Renal cortex interstitium (tissue), 11 donors: ENCODE data around the gene UTS2R. TPM values are rescaled to one million over a fixed set of nuclear protein-coding genes. Genes with fewer than 3 reads are reported as not detected.
"Not testable (repeated sequence)": the region's sequence is repeated elsewhere in the genome, so short reads cannot be mapped to it uniquely, and the experiment has no call there.

Source experiments
- DNase-seq, 11 donors: peaks; one replicate each; pipeline ENCODE4 v3.0.0-alpha.2; 2013; ENCODE audit warnings: low read depth in 9 of 11, low spot score in 4 of 11; ENCODE audit errors: extremely low read depth in 1 of 11
- polyA plus RNA-seq, 3 donors: library from polyadenylated mRNA; unstranded; fragments of 120-200 nt; gene quantifications; one replicate each; pipeline ENCODE4 v1.2.1, GENCODE V29; 2013; ENCODE audit not compliant: insufficient read length in 3 of 3

UTS2R gene
- polyA plus RNA-seq, 3 donors = 0.70 to 0.73 TPM; not detected in 1

DNA sequence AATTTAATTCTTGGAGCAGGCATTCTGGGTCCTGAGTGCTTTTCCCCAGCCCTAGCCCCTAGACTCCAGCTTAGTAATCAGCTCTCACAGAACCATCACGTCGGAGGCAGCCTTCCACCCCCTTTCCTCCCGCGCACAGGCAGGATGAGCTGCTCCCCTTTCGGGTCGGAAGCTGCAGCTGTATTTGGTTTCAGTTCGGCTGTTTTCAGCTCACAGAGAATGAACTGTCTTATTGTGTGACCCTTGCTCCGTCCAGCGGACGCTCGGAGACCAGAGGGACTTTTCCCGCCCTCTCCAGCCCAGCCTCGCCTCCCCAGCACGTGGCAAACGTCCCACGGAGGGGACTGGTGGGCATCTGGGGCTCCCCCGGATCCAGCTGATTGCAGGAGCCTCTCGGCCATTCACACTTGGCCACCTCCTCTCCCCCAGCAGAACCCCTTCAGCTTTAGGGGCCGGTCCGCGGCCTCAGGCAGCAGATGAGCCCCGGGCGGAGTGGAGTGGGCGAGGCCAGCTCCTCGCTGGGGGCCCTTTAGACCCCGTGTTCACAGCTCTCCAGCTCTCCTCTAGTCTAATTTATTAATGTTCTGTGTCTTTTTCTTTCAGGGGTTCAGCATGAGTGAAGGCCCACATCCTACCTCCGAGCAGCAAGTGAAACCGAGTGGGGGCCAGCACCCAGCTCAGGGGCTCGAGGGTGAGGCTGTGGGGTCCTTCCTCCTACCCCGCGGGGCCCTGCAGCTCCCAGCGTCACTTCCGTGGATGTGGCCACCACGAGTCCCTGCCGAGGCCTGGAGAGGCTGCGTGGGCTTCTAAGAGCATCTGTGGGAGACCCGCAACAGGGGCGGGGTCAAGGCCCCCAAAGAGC, 863 bp upstream of the UTS2R start:
- no peak for DNase-seq

DNA sequence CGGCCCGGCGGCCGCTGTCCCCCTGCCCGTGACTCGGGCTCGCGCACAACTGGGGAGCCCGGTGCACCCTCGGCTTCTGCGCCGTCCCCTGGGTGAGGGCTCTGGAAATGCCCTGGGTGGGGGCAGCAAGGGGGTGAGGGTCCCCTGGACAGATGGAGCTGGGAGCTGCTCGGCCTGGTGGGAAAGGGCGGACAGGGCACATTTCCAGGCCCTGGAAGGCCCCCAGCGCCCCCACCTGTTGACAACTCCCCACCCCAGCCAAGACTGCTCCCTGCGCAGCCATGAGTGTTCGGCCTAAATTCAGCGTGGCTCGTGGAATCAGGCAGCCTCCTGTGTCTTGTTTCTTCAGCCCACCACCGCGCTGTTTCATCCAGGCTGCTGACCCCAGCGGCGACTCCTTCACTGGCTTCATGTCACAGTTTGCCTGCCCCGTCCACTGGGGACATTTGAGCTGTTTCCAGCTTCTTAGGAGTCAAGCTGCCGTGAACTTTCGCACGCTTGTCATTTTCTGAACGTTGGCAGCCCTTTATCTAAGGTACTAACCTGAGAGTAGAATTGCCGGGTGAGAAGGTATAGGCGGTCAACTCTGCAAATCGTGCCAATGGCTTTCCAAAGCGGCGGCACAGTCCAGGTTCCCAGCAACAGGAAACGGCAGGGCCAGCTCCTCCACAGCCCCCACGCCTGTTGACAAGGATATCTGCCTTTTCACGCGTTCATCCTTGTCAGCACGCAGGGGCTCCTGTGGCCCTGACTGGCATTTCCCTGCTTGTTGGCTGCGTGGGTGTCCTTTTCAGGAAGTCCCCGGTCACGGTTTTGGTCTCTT, 895 bp downstream of the UTS2R start:
- no peak for DNase-seq

DNA sequence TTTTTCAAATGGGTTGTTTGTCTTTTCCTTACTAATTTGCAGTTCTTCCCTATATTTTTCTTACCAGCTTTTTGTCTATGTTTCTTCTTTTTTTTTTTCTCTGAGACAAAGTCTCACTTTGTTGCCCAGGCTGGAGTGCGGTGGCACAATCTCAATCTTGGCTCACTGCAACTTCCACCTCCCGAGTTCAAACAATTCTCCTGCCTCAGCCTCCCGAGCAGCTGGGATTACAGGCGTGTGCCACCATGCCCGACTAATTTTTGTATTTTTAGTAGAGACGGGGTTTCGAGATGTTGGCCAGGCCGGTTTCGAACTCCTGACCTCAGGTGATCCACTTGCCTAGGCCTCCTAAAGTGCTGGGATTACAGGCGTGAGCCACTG, 1.5 kb downstream of the UTS2R start:
- DNase-seq = not testable (repeated sequence)

DNA sequence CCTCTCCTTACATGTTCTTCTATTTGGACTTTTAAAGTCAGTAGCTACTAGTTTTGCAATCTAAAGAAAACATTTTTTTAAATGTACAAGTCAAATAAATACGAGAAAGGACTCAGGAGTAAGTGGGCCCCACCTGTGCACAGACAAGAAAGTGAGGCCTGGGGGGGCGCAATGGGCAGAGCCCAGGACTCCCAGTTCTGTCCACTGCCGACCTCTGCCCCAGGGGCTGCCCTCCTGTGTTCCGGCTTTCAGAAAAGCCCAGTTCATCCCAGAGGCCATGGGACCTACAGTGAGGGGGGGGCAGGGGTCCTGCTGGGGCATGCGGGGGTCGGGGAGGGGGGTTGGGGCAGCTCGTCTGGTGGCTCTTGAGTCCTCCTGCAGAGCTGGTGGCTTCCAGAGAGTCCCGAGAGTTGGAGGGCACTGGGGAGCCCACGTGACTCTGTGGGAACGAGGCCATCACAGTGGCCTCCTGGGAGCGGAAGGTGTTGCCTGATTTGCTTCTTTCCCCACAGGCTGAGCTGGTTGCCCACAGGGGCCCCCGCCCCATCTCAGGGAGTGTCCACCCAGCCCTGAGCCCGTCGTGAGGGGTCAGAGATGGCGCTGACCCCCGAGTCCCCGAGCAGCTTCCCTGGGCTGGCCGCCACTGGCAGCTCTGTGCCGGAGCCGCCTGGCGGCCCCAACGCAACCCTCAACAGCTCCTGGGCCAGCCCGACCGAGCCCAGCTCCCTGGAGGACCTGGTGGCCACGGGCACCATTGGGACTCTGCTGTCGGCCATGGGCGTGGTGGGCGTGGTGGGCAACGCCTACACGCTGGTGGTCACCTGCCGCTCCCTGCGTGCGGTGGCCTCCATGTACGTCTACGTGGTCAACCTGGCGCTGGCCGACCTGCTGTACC, 2.4 kb downstream of the UTS2R start:
- DNase-seq = no peak

DNA sequence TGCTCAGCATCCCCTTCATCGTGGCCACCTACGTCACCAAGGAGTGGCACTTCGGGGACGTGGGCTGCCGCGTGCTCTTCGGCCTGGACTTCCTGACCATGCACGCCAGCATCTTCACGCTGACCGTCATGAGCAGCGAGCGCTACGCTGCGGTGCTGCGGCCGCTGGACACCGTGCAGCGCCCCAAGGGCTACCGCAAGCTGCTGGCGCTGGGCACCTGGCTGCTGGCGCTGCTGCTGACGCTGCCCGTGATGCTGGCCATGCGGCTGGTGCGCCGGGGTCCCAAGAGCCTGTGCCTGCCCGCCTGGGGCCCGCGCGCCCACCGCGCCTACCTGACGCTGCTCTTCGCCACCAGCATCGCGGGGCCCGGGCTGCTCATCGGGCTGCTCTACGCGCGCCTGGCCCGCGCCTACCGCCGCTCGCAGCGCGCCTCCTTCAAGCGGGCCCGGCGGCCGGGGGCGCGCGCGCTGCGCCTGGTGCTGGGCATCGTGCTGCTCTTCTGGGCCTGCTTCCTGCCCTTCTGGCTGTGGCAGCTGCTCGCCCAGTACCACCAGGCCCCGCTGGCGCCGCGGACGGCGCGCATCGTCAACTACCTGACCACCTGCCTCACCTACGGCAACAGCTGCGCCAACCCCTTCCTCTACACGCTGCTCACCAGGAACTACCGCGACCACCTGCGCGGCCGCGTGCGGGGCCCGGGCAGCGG, 3.2 kb downstream of the UTS2R start:
- no peak for DNase-seq

DNA sequence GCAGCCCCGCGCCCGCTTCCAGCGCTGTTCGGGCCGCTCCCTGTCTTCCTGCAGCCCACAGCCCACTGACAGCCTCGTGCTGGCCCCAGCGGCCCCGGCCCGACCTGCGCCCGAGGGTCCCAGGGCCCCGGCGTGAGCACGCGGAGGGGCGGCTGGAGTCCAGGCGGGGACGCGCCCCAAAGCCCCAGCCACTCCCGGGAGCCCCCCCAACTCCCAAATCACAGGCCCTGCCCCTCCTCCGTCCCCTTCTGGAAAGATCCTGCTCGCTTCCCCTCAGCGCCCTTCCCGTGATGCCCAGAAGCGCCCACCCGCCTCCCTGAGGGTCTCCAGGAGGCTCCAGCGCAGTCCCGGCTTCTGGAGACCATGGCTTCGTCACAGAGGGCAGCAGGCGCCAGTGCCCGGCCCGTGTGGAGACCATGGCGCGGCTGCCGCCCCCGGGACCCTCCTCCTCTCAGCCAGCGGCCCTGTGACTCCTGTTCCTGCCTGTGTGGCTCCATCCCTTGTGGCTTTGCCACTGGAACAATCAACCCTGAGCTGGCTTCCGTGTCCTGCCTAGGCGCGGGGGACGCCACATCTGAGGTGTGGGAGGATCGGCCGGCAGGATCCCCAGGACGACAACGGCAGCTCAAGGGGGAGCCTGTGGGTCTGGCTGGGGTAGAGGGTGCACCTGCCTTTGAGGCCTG, 3.9 kb downstream of the UTS2R start:
- no peak for DNase-seq

DNA sequence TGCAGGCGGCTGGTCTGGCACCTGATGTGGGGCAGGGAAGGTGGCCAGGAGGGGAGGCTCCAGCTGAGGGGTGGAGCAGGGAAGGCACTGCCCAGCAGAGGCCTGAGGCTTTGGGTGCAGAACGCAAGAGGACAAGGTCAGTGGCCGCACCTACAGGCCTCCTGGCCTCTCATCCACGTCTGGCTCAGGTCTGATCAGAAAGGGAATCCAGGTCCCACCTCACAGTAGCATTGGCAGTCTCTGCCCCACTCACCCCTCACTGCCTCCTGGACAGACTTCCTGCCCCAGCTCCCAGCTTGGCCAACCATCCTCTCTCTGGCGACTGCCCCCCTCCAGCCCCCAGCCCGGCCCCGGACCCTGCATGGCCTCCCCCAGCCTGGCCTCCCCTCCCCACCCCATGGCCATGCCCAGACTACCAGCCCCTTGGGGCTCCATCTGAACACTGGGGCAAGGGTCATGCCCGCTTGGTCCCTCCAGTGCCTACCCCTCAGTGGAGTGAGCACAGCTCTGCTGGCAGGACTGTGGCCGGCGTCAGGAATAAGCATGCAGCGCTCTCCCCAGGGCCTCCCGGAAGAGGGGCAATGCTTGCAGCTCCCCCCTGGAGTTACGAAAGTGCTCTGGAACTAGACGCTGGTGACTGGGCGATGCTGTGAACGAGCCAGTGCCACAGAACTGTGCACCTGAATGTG, 4.6 kb downstream of the UTS2R start:
- no peak for DNase-seq

DNA sequence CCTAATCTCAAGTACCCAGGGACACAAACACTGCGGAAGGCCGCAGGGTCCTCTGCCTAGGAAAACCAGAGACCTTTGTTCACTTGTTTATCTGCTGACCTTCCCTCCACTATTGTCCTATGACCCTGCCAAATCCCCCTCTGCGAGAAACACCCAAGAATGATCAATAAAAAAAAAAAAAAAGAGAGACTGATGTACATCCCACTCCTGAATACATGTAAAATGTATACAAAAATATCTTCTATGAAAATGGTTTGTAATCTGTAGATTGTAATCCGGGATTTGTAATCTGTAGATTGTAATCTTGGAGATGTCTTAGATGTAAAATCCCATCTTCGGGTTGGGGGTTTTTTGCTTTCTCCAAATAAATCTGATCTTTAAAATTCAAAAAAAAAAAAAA, 5.7 kb downstream of the UTS2R start:
- DNase-seq = not testable (repeated sequence)

DNA sequence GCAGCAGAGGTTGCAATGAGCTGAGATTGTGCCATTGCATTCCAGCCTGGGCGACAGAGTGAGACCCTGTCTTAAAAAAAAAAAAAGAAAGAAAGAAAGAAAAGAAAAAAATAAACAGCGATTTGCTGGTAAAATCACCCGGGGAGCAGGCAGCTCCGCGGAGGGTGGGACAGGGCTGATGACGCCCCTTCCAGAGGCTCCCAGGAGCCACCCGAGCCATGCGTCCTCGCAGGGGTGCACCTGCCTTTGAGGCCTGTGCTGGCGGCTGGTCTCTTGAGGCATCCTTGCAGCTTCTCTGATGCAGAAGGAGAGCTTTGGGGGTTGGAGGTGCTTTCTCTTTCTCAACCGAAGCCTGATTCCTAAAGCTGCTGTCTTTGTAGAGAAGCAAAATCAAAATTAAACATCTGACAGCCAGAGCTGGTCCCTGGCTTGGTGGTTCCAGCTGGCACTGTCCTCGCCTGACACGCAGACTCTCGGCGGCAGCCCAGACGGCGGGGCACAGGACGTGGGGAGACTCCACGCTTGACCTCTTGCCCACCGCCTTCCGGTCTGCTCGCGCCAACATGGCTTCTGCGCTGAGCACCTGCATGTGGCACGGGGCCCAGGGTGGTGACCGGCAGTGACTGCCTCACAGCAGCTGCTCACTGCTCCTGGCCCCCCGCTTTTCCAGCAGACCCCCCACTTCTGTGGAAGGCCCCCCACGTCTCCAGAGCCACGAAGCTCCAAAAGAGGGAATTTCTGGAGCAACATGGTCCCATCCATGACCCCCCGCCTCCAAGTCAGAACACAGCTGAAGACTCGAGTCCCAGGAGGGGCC, 6.6 kb downstream of the UTS2R start:
- DNase-seq = no peak

DNA sequence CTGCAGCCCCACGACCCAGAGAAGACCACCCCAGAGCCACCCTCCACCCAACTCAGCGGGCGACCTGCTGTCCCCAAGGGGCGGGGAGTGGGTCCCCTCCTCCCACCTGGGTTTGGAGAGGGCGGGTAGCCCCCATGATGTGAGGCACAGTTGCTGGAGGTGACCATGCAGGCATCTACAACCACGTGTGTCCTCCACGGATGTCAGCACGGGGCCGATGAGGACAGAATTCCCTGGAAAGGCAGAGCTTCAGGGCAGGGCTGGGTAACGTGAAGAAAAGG, 7.1 kb downstream of the UTS2R start:
- no peak for DNase-seq

DNA sequence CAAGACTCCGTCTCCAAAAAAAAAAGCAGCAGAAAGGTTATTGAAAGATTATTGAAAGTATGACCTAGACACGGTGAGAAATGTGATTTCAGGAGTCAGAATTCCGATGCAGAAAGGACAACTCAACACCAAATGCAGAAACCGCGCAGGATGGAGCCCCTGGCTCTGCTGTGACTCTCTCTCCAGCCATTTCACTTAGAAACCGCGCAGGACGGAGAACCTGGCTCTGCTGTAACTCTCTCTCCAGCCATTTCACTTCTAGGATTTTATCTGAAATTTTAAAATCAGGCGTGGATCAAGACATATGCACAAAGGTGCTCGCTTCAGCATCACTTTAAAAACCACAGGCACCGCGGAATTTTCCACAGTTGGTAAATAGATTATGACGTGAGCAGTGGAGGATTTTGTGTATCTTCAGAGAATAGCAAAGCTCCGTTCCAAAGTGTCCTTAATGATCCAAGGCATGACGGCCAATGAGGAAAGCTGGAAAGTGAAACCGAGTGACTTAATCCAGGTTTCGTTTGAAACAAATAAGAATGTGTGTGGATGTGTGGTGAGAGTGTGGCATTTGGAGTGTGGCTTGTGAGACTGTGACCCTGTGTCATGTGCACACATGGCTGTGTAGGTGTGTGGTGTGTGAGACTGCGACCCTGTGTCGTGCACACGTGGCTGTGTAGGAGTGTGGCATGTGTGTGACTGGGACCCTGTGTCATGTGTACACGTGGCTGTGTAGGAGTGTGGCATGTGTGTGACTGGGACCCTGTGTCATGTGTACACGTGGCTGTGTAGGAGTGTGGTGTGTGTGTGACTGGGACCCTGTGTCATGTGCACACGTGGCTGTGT, 9.5 kb downstream of the UTS2R start:
- no peak for DNase-seq

DNA sequence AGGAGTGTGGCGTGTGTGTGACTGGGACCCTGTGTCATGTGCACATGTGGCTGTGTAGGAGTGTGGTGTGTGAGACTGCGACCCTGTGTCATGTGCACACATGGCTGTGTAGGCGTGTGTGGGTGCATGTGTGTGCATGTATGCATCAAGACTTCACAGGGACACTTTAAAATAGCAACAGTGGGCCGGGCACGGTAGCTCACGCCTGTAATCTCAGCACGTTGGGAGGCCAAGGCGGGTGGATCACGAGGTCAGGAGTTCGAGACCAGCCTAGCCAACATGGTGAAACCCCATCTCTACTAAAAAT, 10.1 kb downstream of the UTS2R start:
- DNase-seq = not testable (repeated sequence)

DNA sequence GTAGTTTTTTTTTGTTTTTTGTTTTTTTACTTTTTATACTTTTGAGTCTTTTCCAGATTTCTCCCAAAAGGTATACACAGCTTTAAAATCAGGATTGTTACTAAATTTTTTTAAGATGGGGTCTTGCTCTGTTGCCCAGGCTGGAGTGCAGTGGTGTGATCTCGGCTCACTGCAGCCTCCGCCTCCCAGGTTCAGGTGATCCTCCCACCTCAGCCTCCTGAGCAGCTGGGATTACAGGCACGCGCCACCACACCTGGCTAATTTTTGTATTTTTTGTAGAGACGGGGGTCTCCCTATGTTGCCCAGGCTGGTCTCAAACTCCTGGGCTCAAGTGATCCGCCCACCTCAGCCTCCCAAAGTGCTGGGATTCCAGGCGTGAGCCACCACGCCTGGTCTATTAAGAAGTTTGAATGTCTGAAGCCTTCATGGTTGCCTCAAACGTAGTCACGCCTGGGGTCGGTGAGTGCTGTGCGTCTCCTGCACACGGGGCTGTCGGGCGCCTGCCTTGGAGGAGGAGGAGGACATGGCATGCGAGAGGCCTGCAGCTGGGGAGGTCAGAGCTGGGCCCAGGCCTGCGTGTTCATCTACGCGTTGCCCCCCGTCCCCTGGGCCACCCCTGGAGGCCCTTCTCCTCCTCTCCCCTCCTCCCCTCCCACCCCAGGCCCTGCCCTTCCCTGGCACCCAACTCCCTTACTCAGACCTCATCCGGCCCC, 10.8 kb downstream of the UTS2R start:
- not testable (repeated sequence) for DNase-seq

DNA sequence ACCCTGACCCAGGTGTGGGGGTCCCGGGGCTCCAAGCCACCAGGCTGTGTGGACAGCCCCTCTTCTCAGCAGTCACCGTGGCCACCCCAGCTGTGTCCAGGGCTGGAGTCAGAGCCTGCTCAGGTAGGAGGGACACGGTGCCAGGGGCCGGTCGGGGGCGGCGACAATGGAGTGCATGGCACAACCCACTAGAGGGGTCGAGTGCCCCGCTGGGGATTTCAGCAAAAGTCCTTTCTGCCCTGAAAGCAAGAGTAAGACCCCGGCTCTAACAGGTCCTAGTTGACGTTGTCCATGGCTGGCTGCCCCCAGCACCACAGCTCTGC, 11.3 kb downstream of the UTS2R start:
- DNase-seq = no peak

DNA sequence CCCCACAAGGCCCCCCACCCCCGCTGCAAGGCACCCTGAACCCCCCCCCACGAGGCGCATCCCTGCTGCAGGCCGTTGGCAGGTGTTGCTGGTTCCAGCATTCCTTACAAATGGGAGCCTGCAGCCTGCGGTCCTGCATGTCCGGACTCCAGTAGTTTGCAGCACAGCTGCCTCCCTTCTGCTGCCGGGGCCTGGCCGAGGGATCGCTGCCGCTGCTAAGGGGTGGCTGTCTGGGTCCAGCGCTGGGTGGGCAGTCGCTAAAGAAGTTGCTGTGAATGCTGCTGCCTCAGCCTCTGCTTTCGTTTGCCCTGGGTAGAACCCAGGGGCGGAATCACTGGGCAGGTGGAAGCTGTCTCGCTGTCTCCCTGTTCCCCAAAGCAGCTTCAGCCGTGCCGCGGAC, 11.8 kb downstream of the UTS2R start:
- no peak for DNase-seq
